Hindlimb muscle (tissue), 1 donor: ENCODE measurements around the gene TYSND1. TPM values are rescaled to one million over a fixed set of nuclear protein-coding genes. Genes with fewer than 3 reads are reported as not detected.
"Not testable (repeated sequence)": the region's sequence is repeated elsewhere in the genome, so short reads cannot be mapped to it uniquely, and the experiment has no call there.

Experiments used
- DNase-seq: peaks from one replicate; pipeline ENCODE4 v3.0.0-alpha.2; 2013
- polyA plus RNA-seq: library from polyadenylated mRNA; unstranded; fragments of 120-200 nt; gene quantifications from one replicate; pipeline ENCODE4 v1.2.1, GENCODE V29; 2013; ENCODE audit not compliant: insufficient read length

Gene TYSND1
- polyA plus RNA-seq, 1 donor = 5.7 TPM

DNA sequence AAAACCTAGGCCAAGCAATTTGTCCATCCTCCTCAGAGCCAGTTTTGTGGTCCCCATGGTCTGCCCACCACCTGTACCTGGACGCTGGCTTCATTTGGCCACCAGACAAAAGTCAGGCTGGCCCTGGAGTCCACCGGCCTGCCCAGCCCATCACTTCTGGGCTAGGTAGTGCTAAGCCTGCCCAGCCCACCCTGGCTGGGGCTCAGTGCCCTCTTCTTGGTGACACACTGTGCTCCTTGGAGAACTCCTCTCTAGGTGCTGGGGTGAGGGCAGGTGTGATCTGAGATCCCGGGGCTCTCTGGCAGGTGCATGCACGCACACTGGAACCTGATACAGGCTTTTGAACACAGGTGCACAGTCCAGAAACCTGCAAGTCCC lies 15.0 kb downstream of the TYSND1 start:
- DNase-seq = no peak

GRCh38 chr10:70130878-70131559 lies 15.5 kb downstream of the TYSND1 start:
- no peak for DNase-seq

DNA sequence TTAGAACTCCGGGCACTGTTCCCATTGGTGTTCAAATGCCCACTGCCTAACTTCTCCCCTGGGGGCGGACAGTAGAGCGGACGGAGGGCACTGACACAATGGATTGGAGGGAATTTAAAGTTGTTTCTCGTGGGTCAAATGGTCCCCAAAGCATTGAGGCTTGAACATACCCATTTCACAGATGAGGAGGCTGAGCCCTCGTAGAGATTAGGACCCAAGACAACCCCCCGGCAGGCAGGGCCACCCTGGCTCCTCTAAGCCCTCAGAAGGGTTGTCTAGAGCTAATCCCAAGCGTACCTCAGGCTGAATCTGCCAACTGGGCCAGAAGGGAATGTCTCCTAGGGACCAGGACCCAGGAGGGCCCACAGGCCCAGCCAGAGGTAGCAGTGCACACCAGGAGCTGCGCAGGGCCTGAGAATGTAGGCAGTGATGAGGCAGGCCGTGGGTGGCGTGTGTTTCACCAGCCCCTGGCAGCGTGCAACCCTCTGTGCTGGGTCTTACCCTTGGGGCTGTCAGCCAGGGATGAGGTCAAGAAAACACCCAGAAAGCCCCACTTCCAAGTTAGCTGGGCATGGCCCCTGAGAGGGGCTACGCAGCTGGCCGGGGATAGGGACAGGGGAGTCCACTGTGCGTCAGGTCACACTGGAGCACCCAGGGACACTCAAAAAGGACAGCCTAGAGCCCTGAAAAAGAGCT lies 19.7 kb downstream of the TYSND1 start:
- DNase-seq = no peak

DNA sequence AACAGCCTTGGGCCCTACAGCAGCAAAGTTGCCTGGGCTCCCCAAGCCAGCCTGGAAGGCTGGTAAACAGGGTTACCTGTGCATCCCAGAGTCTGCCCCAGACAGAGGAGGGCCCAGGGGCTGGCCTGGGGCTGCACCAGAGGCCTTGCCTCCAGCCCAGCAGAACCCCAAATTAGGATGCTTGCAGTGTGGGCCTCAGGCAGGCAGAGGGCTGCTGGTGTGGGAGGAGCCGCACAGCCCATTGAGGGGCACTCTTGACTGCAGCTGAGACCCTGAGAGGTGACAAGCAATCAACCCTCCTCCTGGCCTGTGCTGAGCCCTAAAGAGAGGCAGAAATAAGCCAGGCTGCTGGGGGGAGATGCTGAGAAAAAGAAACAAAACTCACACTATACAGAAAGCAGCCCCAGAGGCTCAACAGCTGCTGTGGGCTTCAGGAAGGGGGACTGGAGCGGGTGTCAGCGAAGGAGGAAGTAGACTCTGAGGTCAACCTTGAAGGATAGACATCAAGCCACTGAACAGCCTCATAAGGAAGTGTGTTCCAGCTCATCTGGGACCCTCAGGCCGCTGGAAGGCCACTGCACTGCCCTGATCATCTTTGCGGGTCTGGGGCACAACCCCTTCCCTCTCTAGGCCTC lies 20.5 kb downstream of the TYSND1 start:
- no peak for DNase-seq

- DNase-seq = no peak
Observed at GRCh38 chr10:70124918-70125317, 21.6 kb downstream of the TYSND1 start.

- DNase-seq = no peak
Observed at GRCh38 chr10:70124415-70124814, 22.1 kb downstream of the TYSND1 start.

GRCh38 chr10:70123817-70124216 lies 22.7 kb downstream of the TYSND1 start:
- DNase-seq = no peak

DNA sequence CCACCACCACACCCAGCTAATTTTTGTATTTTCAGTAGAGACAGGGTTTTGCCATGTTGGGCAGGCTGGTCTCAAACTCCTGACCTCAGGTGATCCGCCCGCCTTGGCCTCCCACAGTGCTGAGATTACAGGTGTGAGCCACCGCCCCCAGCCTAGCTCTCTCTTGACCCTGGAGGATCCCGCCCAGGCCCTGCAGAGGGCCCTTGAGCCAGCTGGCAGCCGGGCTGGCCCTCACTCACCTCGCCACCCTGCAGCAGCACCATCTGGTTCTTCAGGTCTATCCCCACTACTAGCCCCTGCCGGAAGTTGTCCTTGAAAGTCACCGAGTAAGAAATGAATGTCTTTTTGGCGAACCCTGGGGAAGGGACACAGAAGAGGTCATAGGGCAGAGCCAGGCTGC lies 23.3 kb downstream of the TYSND1 start:
- DNase-seq = not testable (repeated sequence)

GRCh38 chr10:70122742-70123141 lies 23.8 kb downstream of the TYSND1 start:
- no peak for DNase-seq

DNA sequence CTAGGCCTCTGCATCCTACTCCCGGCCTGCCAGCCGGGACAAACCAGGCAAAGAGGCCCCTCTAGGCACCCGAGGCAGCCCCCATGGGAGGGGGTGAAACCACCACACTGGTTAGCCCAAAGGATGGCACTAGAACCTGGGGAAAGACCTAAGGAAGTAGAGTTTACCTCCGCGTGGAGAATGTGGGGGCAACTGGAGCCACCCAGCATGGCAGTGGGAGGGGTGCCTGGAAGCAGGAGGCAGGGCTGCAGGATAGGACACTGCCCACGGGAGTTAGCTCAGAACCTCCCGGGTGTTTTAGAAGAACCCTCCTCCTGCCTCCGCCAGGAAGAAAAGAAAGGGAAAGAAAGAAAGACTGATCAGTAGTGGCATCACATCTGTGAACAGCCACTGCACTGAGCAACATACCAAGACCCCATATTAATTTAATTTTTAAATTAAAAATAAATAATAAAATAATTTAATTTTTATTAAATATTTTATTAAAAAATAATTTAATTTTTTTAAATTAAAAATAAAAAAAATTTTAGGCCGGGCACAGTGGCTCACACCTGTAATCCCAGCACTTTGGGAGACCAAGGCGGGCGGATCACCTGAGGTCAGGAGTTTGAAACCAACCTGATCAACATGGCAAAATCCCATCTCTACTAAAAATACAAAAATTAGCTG lies 25.1 kb downstream of the TYSND1 start:
- no peak for DNase-seq

- no peak for DNase-seq
Observed at GRCh38 chr10:70120417-70120816, 26.1 kb downstream of the TYSND1 start.

DNA sequence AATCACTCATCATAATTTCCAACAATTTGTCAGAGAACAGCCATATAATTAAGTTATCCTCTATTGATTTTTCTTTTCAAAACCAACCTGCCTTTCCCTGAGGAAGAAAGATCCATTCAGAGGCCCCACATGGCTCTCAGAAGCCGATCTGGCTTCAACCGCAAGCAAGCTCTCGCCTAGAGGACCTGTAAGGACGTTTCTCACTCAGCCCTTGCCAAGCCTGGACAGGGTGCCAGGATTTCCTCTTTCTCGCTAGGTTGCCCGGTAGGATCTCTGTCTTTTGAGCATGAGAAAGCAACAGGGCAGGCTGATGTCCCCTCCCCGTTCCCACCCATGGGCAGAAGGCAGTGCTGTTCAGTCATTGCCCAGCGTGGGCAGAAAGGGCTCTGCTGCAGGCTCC lies 26.9 kb downstream of the TYSND1 start:
- no peak for DNase-seq

DNA sequence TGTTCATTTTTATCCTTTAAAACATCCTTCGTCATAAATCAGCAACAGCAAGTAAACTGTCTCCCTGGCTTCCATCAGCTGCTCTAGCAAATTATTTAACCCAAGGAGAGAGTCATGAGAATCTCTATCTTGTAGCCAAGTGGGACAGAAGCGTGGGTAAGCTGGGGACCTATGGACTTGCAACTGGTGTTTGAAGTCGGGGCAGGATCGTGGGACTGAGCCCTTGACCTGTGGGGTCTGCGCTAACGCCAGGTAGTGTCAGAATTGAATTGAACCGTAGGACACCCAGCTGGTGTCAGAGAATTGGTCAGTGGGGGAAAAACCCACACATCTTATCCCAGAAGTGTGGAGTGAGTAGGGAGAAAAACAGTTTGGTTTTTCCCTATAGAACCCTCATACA lies 27.3 kb downstream of the TYSND1 start:
- DNase-seq = no peak

DNA sequence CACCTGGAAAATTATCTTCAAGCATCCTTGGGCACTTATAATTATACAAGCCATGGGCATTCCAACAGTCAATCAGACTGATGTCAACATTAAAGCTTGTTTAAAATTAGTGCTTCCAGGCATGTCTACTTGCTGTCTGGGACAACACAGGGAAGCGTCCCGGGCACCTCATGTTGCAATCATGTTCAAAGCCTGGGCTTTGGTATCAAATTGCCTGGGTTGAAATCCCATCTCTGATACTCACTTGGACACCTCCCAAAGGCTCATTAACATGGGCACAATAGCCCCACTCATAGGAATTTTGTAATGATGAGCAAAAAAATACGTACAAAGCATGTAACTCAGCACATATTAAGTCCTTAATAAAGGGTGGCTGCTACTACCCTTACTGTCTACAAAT lies 28.3 kb downstream of the TYSND1 start:
- no peak for DNase-seq

- no peak for DNase-seq
Observed at GRCh38 chr10:70117646-70118045, 28.9 kb downstream of the TYSND1 start.

- peak; percentile 15 for DNase-seq
Observed at GRCh38 chr10:70115948-70116682, 30.4 kb downstream of the TYSND1 start.

GRCh38 chr10:70114902-70115301 lies 31.6 kb downstream of the TYSND1 start:
- no peak for DNase-seq

GRCh38 chr10:70112071-70112470 lies 34.4 kb downstream of the TYSND1 start:
- no peak for DNase-seq

GRCh38 chr10:70111496-70111895 lies 35.0 kb downstream of the TYSND1 start:
- DNase-seq = no peak

DNA sequence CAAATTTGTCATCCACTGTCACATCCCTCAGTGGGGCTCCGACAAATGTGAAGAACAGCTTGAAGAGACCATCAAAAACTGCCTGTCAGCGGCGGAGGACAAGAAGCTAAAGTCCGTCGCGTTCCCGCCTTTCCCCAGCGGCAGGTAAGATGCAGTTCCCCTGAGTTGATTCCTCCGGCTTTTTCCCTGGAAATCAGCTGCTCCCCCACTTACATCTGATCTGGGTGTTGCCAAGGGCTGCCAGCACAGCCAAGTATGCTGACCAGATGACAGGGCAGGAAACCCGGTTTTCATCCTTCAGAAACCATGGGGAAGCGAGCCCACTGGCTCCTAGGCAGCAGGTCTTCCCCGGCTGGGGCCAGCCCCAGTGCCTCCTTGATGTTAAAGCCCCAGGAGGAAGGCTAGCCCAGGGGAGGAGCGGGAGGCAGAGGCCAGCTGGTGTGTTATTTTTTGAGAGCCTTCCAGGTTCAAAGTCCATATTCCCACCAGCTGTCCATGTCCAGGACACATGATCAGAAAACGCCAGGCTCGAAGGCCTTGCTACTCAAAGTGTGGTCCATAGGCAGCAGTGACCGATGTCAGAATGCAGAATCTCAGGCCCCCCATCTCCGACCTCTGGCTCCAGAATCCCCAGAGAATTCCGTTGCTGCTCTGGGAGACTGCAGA lies 37.3 kb downstream of the TYSND1 start:
- no peak for DNase-seq

GRCh38 chr10:70106958-70107791 lies 39.3 kb downstream of the TYSND1 start:
- DNase-seq = no peak
